Measurements from ENCODE around the gene ZNF500.

Gene ZNF500

DNA sequence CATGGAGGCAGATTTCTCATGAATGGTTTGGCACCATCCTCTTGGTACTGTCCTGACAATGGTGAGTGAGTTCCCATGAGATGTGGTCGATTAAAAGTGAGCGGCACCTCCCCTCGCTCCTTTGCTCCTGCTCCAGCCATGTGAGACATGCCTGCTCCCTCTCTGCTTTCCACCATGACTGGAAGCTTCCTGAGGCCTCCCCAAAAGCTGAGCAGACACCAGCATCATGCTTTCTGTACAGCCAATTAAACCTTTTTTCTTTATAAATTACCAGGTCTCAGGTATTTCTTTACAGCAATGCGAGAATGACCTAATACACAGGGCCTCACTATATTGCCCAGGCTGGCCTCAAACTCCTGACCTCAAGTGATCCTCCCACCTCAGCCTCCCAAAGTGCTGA is 12.1 kb downstream of the ZNF500 start:
- TF ChIP-seq ZFX (IDR thresholded peaks at IDR 0.05), result no peak
- TF ChIP-seq, protein P1, sequence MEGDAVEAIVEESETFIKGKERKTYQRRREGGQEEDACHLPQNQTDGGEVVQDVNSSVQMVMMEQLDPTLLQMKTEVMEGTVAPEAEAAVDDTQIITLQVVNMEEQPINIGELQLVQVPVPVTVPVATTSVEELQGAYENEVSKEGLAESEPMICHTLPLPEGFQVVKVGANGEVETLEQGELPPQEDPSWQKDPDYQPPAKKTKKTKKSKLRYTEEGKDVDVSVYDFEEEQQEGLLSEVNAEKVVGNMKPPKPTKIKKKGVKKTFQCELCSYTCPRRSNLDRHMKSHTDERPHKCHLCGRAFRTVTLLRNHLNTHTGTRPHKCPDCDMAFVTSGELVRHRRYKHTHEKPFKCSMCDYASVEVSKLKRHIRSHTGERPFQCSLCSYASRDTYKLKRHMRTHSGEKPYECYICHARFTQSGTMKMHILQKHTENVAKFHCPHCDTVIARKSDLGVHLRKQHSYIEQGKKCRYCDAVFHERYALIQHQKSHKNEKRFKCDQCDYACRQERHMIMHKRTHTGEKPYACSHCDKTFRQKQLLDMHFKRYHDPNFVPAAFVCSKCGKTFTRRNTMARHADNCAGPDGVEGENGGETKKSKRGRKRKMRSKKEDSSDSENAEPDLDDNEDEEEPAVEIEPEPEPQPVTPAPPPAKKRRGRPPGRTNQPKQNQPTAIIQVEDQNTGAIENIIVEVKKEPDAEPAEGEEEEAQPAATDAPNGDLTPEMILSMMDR (conservative IDR thresholded peaks at IDR 0.05), result no peak
- H3K27ac ChIP-seq, result no peak overlapping the region

- H3K27ac ChIP-seq, result no peak overlapping the region
- no peak for TF ChIP-seq ZFX (IDR thresholded peaks at IDR 0.05)
- TF ChIP-seq, protein P1 (conservative IDR thresholded peaks at IDR 0.05), result no peak
These were observed 13.7 kb downstream of the ZNF500 start for GRCh38 chr16:4753227-4753626.

- TF ChIP-seq, protein P1 (conservative IDR thresholded peaks at IDR 0.05), result no peak
- H3K27ac ChIP-seq, result no peak overlapping the region
These were observed 14.4 kb downstream of the ZNF500 start for GRCh38 chr16:4752351-4753100.

GRCh38 chr16:4750896-4751295 is 16.1 kb downstream of the ZNF500 start:
- H3K27ac ChIP-seq, result no peak overlapping the region
- no peak for TF ChIP-seq ZFX (IDR thresholded peaks at IDR 0.05)
- TF ChIP-seq, protein P1 (conservative IDR thresholded peaks at IDR 0.05), result no peak

DNA sequence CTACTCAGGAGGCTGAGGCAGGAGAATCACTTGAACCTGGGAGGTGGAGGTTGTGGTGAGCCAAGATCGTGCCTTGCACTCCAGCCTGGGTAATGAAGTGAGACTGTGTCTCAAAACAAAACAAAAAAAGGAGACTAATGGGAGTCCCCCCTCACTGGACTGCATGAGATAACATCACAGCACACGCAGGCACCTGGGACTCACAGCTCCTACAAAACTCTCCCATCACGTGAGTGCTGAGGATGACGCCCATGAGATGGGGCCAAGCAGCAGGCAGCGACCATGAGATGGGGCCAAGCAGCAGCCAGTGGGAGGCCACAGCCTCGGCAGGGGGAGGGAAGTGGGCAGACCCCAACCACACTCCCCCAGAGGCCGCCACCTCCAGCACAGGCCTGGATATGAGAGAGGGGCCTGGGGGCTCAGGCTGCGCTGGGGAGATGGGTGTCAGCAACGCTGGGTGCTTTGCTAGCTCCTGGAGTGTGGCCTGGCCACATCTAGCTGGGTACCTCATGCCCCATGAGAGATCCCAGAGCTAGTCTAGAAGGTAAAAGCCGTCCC is 17.2 kb downstream of the ZNF500 start:
- no peak overlapping the region for H3K27ac ChIP-seq
- no peak for TF ChIP-seq ZFX (IDR thresholded peaks at IDR 0.05)
- TF ChIP-seq, protein P1 (conservative IDR thresholded peaks at IDR 0.05), result no peak

DNA sequence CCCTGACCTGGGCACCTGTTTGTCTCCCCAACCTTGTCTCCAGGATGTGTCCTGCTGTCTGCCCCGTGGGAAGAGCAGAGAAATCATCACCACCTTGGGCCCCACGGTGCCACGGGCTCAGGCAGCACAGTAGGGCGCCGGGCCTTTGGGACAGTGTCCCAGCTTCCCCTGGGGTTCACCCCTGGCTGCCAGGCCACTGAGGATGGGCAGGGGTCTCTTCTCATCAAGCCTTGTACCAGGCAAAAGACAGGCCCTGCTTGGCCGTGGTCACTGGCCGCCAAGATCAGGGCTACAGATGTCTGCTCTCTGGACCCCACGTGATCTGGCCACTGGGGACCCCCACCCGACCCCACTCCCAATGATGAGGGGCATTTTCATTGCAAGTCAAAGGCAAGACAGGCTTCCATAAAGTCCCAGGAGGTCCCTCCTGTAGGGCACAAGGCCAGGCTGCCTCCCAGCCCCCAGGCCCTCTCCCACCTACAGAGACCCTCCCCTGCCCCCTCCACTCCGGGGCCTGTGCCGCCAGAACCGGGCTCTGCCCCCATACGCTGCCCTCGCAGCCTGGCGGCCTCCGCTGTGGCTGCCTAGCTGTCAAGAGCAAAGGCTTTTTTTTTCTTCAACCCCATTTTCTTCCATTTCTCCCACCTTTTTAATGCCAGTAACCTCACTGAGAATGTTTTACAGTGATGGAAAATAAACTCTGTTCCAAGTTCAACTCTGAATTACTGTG is 18.1 kb downstream of the ZNF500 start:
- TF ChIP-seq, protein P1 (conservative IDR thresholded peaks at IDR 0.05), result no peak
- no peak for TF ChIP-seq ZFX (IDR thresholded peaks at IDR 0.05)
- no peak overlapping the region for H3K27ac ChIP-seq
